Psoas muscle (tissue), 8 donors: ENCODE data around the gene SRRM5. TPM values are rescaled to one million over a fixed set of nuclear protein-coding genes. Genes with fewer than 3 reads are reported as not detected.

Source experiments
- ATAC-seq, 4 donors: fragments of 200-7000 bp; cut with Tn5 transposase; one replicate each; pipeline ENCODE4 v1.9.1; 2020; ENCODE audit warnings: moderate library complexity in 3 of 4, mild to moderate bottlenecking in 2 of 4
- DNase-seq, 2 donors: peaks; one replicate each; pipeline ENCODE4 v3.0.0-alpha.2; 2020
- H3K27ac ChIP-seq: fragments of 200-600 bp; one replicate; pipeline ENCODE4 v1.8.0; 2022
- H3K27me3 ChIP-seq, 3 donors: fragments of 200-600 bp in 1 of 3; one replicate each; pipeline versions ENCODE4 v1.6.1 to v1.8.0; 2013 to 2022; ENCODE audit warnings: low read length in 2 of 3, mild to moderate bottlenecking in 2 of 3, moderate library complexity in 1 of 3; ENCODE audit not compliant: insufficient read depth in 3 of 3
- H3K36me3 ChIP-seq, 2 donors: fragments of 200-600 bp in 1 of 2; one replicate each; pipeline versions ENCODE4 v1.6.1 to v1.8.0; 2013 to 2022; ENCODE audit warnings: low read depth in 1 of 2, mild to moderate bottlenecking in 1 of 2, moderate library complexity in 1 of 2; ENCODE audit not compliant: insufficient read depth in 1 of 2
- H3K4me1 ChIP-seq: fragments of 200-600 bp; one replicate; pipeline ENCODE4 v1.8.0; 2022
- H3K4me3 ChIP-seq: fragments of 200-600 bp; one replicate; pipeline ENCODE4 v1.8.0; 2022; ENCODE audit warnings: mild to moderate bottlenecking
- H3K9me3 ChIP-seq: fragments of 200-600 bp; one replicate; pipeline ENCODE4 v1.8.0; 2022
- CTCF ChIP-seq: fragments of 200-600 bp; IDR thresholded peaks from one replicate; pipeline ENCODE4 v1.8.0; 2022; ENCODE audit warnings: antibody characterized with exemption
- WGBS, 3 donors: extraction: QIAGEN DNeasy Blood & Tissue Kit; methylation state at CpG; one replicate each; pipeline versions ENCODE4 v1.1.6 to v1.1.7; 2013; 5-methylcytosine and 5-hydroxymethylcytosine counted together
- intact Hi-C, 2 donors: fragments of 100-400 bp; cut with DNase I; formaldehyde crosslinking; loops; one replicate each; pipeline versions ENCODE4 v1.11.0 to v1.14.2; 2022
- polyA plus RNA-seq, 3 donors: library from polyadenylated mRNA; stranded (reverse); fragments of 200-250 nt; gene quantifications; one replicate each; pipeline ENCODE4 v1.2.3, GENCODE V29; 2013
- total RNA-seq, 4 donors: library from RNA; stranded (reverse); fragmentation: NEBNext Ultra II Directional in 2 of 4; extraction: Animal tissue kit (Norgen Biotek cat#: 25700) in 2 of 4; gene quantifications; one replicate each; pipeline versions ENCODE4 v1.2.1 to v1.2.4, GENCODE V29; 2021 to 2023
- donor health status: healthy with polysubstance abuse.
- donor health status: DM: no; HTN: no; CAD: no; lungs with moderate emphysema.
- donor health status: Bipolar disorder and iron deficiency.
- donor health status: healthy.
- donor health status: DM: yes; HTN: yes; CAD: no.
- donor health status: DM: no; HTN: no; CAD: no.
- donor health status: DM: no; HTN: no; CAD: no.
- donor health status: DM: yes; HTN: yes; CAD: no.

Gene SRRM5
- total and polyA plus RNA-seq, 7 donors: 0.10 to 1.1 (median 0.27) TPM; not detected in 1

GRCh38 chr19:43623889-43624670 lies 12.2 kb downstream of the SRRM5 start:
- TF ChIP-seq CTCF: no peak
- WGBS, 3 donors: 76 to 79% (median 78%) methylated on average over 35 of the region's 35 CpGs

GRCh38 chr19:43624933-43625332 lies 13.0 kb downstream of the SRRM5 start:
- Histone ChIP-seq H3K36me3 (no peaks in the 10 kb centered on the region), H3K27ac (no peak overlapping the region), H3K4me1 (peaks cover 3% of the 10 kb centered on the region), H3K4me3 (no peak overlapping the region), H3K9me3 (no peaks in the 10 kb centered on the region), H3K27me3 (no peaks in the 10 kb centered on the region)
- DNase-seq (peak; percentile 31 to 68), ATAC-seq (peak in 1 of 4 donors; percentile 34)
- no peak for TF ChIP-seq CTCF
- 29 to 46% (median 39%) methylated on average over 30 of the region's 30 CpGs for WGBS, 3 donors
- intact Hi-C loops: no loop called here

More at GRCh38 chr19:43623889-43624670, 12.2 kb downstream of the SRRM5 start:
- Histone ChIP-seq H3K4me3 (no peak overlapping the region), H3K4me1 (peaks cover 3% of the 10 kb centered on the region), H3K27me3 (no peaks in the 10 kb centered on the region), H3K27ac (no peak overlapping the region), H3K36me3 (no peaks in the 10 kb centered on the region), H3K9me3 (no peaks in the 10 kb centered on the region)
- intact Hi-C loops: no loop called here
- ATAC-seq: no peak
- DNase-seq: no peak

GRCh38 chr19:43625918-43626579 lies 14.2 kb downstream of the SRRM5 start:
- WGBS, 3 donors: 80 to 87% (median 81%) methylated on average over 32 of the region's 32 CpGs
- ATAC-seq (no peak), DNase-seq (no peak)
- no peaks in the 10 kb centered on the region for H3K9me3 ChIP-seq
- no peaks in the 10 kb centered on the region for H3K27me3 ChIP-seq
- no peaks in the 10 kb centered on the region for H3K36me3 ChIP-seq
- TF ChIP-seq CTCF: no peak
- no peak overlapping the region for H3K4me3 ChIP-seq
- intact Hi-C loops: no loop called here
- H3K4me1 ChIP-seq: peaks cover 3% of the 10 kb centered on the region
- no peak overlapping the region for H3K27ac ChIP-seq

GRCh38 chr19:43626838-43627237 lies 14.9 kb downstream of the SRRM5 start:
- ATAC-seq: no peak
- H3K4me1 ChIP-seq: peaks cover 3% of the 10 kb centered on the region
- no peaks in the 10 kb centered on the region for H3K27me3 ChIP-seq
- no peak for DNase-seq
- no peaks in the 10 kb centered on the region for H3K36me3 ChIP-seq
- TF ChIP-seq CTCF: no peak
- intact Hi-C loops: no loop called here
- H3K27ac ChIP-seq: no peak overlapping the region
- WGBS, 3 donors: 53 to 61% (median 61%) methylated on average over 17 of the region's 17 CpGs
- H3K4me3 ChIP-seq: no peak overlapping the region
- no peaks in the 10 kb centered on the region for H3K9me3 ChIP-seq
